NCI-H1105 treated with DMSO at 0.1 percent for 48 hours (cell line): ENCODE data around the gene KLHDC10.
"Not testable (repeated sequence)": the region's sequence is repeated elsewhere in the genome, so short reads cannot be mapped to it uniquely, and the experiment has no call there.

ENCODE experiments used
- DNase-seq: peaks from one replicate; lab custom pipeline; 2025; lab: John Stamatoyannopoulos, UW

The KLHDC10 gene

DNA sequence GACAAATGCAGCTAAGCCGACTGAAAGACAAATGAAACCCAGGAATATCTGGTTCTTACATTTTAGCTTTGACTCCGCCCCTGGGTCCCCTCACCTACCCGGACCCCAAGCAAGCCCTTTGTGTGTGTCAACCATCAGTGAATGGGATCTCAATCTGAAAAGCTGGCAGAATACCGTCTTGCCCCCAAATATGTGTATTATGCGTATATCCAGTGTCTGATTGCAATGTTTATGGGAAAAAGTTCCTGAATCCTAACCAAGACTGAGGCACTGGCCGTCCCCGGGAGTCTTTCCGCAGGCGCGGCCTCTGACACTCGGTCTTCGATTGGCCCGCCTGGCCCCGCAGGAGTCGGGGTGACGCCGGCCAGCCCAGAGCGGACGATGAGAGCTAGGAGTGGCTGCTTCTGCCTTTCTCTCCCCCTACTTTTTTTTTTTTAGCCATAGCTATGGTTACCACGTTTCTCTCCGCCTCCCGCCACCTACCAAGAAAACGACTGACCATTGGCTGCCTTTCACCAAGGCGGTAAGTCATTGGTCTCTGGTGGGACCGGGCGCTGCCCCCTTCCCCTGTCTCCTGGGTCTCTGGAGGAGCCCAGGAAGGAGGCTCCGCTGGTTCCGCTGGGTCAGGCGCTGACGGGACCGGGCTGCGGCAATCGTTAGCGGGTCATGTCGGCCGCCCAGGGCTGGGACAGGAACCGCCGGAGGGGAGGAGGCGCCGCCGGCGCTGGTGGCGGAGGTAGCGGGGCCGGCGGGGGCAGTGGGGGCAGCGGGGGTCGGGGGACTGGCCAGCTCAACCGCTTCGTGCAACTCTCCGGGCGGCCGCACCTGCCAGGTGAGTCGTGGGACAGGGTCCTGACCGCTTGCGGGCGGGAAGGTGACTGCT lies at the start of gene KLHDC10:
Gene KLHDC10 (plus strand): TSS at position 557 of the 883 bp plus-strand sequence. CDS start 110 bp downstream, at position 667.
- peak; percentile 98 for DNase-seq

- no peak for DNase-seq
Measured at GRCh38 chr7:130021105-130021834, 49.1 kb upstream of the KLHDC10 start.

GRCh38 chr7:130022115-130022514 lies 48.2 kb upstream of the KLHDC10 start:
- DNase-seq, result no peak

- DNase-seq, result no peak
Measured at GRCh38 chr7:130022623-130023175, 47.6 kb upstream of the KLHDC10 start.

DNA sequence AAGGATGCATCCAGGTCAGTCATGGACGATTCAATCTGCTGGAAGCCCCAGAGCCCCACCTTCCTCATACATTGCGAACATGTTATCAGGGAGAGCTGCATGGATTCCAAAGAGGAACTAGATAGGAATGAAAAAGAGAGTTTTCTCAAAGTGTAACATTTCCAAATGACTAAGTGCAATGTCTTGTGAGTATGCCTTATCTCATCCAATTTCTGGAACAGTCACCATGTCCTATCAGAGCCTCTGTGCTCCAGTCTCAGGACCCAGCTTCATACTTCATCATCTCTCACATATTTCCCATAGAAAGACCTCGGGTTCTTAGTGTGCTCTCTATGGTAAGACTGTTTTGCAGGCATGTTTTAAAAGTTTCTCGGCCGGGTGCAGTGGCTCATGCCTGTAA lies 45.9 kb upstream of the KLHDC10 start:
- no peak for DNase-seq

- no peak for DNase-seq
Measured at GRCh38 chr7:130032698-130033097, 37.6 kb upstream of the KLHDC10 start.

DNA sequence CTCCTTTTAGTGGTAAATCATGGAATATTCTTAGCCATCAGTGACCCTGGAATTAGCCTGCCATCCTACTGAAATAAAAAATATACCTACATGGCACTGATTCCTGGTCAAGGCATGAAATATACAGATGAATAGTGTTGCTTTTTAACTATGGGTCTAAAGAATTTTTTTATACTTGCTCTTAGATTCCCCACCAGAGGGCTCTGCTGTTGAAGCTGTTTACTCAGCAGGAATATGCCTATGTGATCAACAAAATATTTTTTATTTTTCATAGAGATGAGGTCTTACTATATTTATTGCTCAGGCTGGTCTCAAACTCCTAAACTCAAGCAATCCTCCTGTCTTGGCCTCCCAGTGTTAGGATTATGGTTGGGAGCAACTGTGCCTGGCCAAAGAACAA lies 32.6 kb upstream of the KLHDC10 start:
- no peak for DNase-seq

GRCh38 chr7:130040576-130040975 lies 29.8 kb upstream of the KLHDC10 start:
- no peak for DNase-seq

DNA sequence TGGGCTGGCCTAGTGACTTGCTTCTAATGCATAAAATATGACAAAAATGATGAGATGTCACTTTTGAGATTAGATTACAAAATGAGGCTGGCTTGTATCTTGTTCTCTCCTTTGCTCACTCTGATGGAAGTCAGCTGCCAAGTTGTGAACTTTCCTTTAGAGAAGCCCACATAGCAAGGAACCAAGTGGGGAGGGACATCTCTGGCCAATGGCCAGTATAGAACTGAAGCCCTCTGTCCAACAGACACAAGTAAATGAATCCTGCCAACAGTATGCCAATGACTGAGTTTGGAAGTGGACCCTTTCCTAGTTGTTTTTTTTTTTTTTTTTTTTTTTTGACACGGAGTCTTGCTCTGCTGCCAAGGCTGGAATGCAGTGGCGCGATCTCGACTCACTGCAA lies 22.5 kb upstream of the KLHDC10 start:
- DNase-seq, result no peak

GRCh38 chr7:130048906-130049305 lies 21.4 kb upstream of the KLHDC10 start:
- no peak for DNase-seq

DNA sequence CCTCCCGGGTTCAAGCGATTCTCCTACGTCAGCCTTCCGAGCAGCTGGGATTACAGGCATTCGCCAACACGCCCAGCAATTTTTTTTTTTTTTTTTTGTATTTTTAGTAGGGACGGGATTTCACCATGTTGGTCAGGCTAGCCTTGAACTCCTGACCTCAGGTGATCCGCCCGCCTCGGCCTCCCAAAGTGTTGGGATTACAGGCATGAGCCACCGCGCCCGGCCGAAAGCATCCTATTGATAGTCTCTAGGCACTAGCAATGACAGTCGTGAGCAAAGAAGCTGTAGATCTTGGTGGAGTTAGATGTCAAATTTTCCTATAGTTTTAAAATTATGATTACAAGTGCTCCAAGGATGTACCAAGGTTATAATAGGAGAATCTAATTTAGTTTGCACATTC lies 18.1 kb upstream of the KLHDC10 start:
- not testable (repeated sequence) for DNase-seq

- not testable (repeated sequence) for DNase-seq
Measured at GRCh38 chr7:130055198-130055597, 15.1 kb upstream of the KLHDC10 start.

GRCh38 chr7:130062246-130062645 lies 8.1 kb upstream of the KLHDC10 start:
- no peak for DNase-seq

DNA sequence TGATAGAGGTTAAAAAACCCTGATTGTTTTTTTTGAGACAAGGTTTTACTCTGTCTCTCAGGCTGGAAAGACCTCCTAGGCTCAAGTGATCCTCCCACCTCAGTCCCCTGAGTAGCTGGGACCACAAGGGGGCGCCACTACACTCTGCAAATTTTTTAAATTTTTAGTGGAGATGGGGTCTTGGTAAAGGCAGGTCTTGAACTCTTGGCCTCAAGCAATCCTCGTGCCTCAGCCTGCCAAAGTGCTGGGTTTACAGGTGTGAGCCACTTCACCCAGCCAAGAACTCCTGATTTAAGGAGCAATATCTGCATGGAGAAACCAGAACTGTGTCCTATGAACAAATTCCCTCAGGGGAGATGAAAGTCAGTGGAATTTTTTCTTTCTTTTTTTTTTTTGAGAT lies 7.3 kb upstream of the KLHDC10 start:
- DNase-seq, result peak; percentile 38

- DNase-seq, result not testable (repeated sequence)
Measured at GRCh38 chr7:130064580-130064926, 5.8 kb upstream of the KLHDC10 start.

DNA sequence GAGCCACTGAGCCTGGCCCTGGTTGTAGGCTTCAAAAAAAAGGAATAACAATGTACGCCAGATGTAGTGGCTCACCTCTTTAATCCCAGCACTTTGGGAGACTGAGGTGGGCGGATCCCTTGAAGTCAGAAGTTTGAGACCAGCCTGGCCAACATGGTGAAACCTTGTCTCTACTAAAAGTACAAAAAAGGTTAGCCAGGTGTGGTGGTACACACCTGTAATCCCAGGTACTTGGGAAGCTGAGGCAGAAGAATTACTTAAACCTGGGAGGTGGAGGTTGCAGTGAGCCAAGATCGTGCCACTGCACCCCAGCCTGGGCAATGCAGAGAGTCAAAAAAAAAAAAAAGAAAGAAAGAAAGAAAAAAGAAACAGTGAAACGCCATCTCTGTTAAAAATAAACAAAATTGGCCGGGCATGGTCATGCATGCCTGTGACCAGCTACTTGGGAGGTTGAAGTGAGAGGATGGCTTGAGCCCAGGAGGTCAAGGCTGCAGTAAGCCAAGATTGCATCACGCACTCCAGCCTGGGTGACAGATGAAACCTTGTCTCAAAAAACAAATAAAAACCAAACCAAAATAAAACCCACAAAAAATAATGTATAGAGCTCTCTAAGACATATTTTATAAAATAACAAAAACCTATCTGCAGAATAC lies 4.7 kb upstream of the KLHDC10 start:
- DNase-seq, result no peak

- DNase-seq, result peak; percentile 52
Measured at GRCh38 chr7:130069179-130069977, 956 bp upstream of the KLHDC10 start.

DNA sequence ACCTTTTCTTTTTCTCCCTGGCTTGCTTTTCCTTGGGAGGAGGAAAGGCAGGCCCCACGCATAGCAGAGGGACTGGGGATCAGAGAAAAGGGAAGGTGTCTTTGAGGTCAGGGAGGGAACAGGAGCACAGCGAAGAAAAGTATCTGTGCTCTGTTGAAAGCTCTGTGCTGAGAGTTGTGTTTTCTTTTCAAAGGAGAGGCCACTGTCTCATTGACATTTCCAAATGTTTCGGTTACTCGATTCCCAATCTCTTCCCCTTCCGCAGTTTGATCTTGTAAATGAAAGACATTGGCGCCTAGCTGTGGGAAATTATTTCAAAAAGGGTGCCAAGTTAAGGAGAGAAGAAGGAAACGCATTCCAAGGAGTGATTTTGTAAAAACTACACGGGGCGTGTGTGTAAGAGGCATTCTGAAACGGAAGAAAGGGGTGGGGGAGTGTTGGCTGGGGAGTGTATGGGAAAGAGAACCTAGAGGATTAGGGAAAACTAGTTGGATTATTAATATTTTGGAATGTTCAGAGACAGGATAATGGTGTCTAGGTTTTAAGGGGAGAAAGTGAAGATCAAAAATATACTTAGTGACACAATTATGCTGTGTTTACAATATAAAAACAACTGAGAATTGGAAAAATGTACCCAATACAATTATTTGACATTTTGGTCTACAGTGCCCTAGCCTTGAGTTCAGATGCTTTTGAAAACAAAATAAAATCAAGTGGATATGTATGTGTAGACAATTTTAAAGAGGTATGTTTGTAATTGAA lies 708 bp downstream of the KLHDC10 start:
- no peak for DNase-seq

DNA sequence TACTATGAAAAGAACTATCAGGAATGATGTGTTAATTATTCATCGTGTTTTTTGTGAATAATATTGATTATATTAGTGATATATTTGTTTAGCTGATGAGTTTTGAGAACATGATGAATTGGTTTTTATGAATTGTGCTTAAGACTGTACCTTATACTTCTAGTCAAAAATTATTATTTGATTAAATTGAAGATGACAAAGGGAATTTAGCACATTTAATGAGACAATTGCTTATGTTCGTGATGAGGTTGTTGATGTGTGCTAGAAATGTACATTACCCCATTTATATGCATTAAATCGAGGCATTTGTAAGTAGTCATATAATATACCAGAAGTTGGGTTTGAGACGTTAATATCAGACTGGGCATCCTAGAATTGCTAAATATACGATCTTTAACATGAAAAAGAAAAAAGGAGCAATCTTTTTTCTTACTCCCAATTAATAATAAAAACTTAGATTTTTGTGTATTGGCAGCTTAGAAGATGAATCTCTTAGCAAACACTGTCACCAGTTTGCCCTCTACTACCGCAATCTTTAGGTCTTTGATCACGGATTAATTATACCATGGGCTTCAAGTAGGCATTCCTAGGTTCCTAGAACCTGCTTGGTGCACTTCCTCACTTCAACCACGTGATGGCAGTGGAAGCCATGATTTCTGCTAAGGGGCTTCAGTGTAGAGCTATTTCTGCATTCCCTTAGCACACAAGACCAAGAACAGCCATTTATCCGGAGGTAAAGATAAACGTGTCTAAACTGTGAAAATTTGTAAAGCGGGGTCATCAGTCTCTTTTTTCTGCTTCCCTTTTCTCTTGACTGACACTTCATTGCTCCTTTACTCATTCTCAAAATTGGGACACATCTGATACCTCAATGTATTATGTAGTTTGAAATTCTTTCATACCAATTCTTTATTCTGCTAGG lies 1.6 kb downstream of the KLHDC10 start:
- peak; percentile 84 for DNase-seq
